ENCODE measurements around the gene TMEM266.

TMEM266 gene

GRCh38 chr15:76070921-76071635 is 11.3 kb downstream of the TMEM266 start:
- no peak for DNase-seq

GRCh38 chr15:76071806-76072205 is 12.0 kb downstream of the TMEM266 start:
- DNase-seq = no peak

GRCh38 chr15:76073554-76073953 is 13.8 kb downstream of the TMEM266 start:
- no peak for DNase-seq

GRCh38 chr15:76075046-76075445 is 15.3 kb downstream of the TMEM266 start:
- DNase-seq = no peak

- DNase-seq = no peak
Observed at GRCh38 chr15:76078285-76078877, 18.6 kb downstream of the TMEM266 start.

- DNase-seq = no peak
Observed at GRCh38 chr15:76084256-76084655, 24.5 kb downstream of the TMEM266 start.

- no peak for DNase-seq
Observed at GRCh38 chr15:76098685-76099084, 38.9 kb downstream of the TMEM266 start.

- DNase-seq = no peak
Observed at GRCh38 chr15:76099388-76099787, 39.6 kb downstream of the TMEM266 start.

- no peak for DNase-seq
Observed at GRCh38 chr15:76100361-76100760, 40.6 kb downstream of the TMEM266 start.

- no peak for DNase-seq
Observed at GRCh38 chr15:76101655-76102054, 41.9 kb downstream of the TMEM266 start.

GRCh38 chr15:76105391-76105790 is 45.6 kb downstream of the TMEM266 start:
- DNase-seq = no peak

GRCh38 chr15:76105911-76106310 is 46.1 kb downstream of the TMEM266 start:
- no peak for DNase-seq

GRCh38 chr15:76107169-76107568 is 47.4 kb downstream of the TMEM266 start:
- no peak for DNase-seq

- DNase-seq = no peak
Observed at GRCh38 chr15:76108021-76108723, 48.4 kb downstream of the TMEM266 start.

GRCh38 chr15:76109046-76109445 is 49.3 kb downstream of the TMEM266 start:
- DNase-seq = no peak

GRCh38 chr15:76114561-76114960 is 54.8 kb downstream of the TMEM266 start:
- DNase-seq = no peak

- DNase-seq = no peak
Observed at GRCh38 chr15:76116138-76116885, 56.5 kb downstream of the TMEM266 start.

- no peak for DNase-seq
Observed at GRCh38 chr15:76117181-76117580, 57.4 kb downstream of the TMEM266 start.

GRCh38 chr15:76118767-76119166 is 59.0 kb downstream of the TMEM266 start:
- no peak for DNase-seq

- no peak for DNase-seq
Observed at GRCh38 chr15:76123031-76123430, 63.2 kb downstream of the TMEM266 start.

- no peak for DNase-seq
Observed at GRCh38 chr15:76127169-76127568, 67.4 kb downstream of the TMEM266 start.

- no peak for DNase-seq
Observed at GRCh38 chr15:76127880-76128279, 68.1 kb downstream of the TMEM266 start.

GRCh38 chr15:76134537-76134936 is 74.8 kb downstream of the TMEM266 start:
- no peak for DNase-seq

Measured in cerebellar nuclear complex (tissue), 1 donor.